Heart right ventricle (tissue), 16 donors: ENCODE results near the gene MAGT1. TPM values are rescaled to one million over a fixed set of nuclear protein-coding genes. Genes with fewer than 3 reads are reported as not detected.
A peak's percentile ranks its signal among the peaks of the same experiment; 100 is the strongest.

ENCODE experiments used
- ATAC-seq, 8 donors: fragments of 200-7000 bp; cut with Tn5 transposase; one replicate each; pipeline ENCODE4 v1.9.1; 2020; ENCODE audit warnings: mild to moderate bottlenecking in 8 of 8, moderate library complexity in 8 of 8, moderate number of reproducible peaks in 1 of 8
- DNase-seq, 2 donors: peaks; one replicate each; pipeline ENCODE4 v3.0.0-alpha.2; 2020
- H3K27ac ChIP-seq, 10 donors: fragments of 200-600 bp; sonication (generic) in 2 of 10; one replicate each; pipeline versions ENCODE4 v1.5.0 to v1.8.0; 2020 to 2022; ENCODE audit warnings: mild to moderate bottlenecking in 3 of 10
- H3K27me3 ChIP-seq, 7 donors: fragments of 200-600 bp; one replicate each; pipeline ENCODE4 v1.8.0; 2021 to 2022; ENCODE audit warnings: mild to moderate bottlenecking in 2 of 7
- H3K36me3 ChIP-seq, 9 donors: fragments of 200-600 bp; sonication (generic) in 1 of 9; one replicate each; pipeline versions ENCODE4 v1.5.0 to v1.8.0; 2020 to 2022; ENCODE audit warnings: mild to moderate bottlenecking in 2 of 9
- H3K4me1 ChIP-seq, 9 donors: fragments of 200-600 bp; sonication (generic) in 1 of 9; one replicate each; pipeline versions ENCODE4 v1.5.0 to v1.8.0; 2020 to 2022; ENCODE audit warnings: mild to moderate bottlenecking in 4 of 9
- H3K4me3 ChIP-seq, 10 donors: fragments of 200-600 bp; sonication (generic) in 2 of 10; one replicate each; pipeline versions ENCODE4 v1.5.0 to v1.8.0; 2020 to 2022; ENCODE audit warnings: mild to moderate bottlenecking in 7 of 10, moderate library complexity in 2 of 10
- H3K9me3 ChIP-seq, 11 donors: fragments of 200-600 bp in 10 of 11; sonication (generic) in 2 of 11; one replicate each; pipeline versions ENCODE4 v1.5.0 to v1.8.0; 2013 to 2022; ENCODE audit warnings: mild to moderate bottlenecking in 2 of 11, control low read depth in 1 of 11, moderate library complexity in 1 of 11
- WGBS, 2 donors: extraction: QIAGEN DNeasy Blood & Tissue Kit; methylation state at CpG; one replicate each; pipeline ENCODE4 v1.1.7; 2013; ENCODE audit warnings: inconsistent platforms in 1 of 2; 5-methylcytosine and 5-hydroxymethylcytosine counted together
- intact Hi-C, 10 donors: fragments of 100-400 bp; cut with DNase I; formaldehyde crosslinking; loops; one replicate each; pipeline versions ENCODE4 v1.11.1 to v1.14.2; 2022
- polyA plus RNA-seq, 2 donors: library from polyadenylated mRNA; stranded (reverse); fragments of 200-250 nt; gene quantifications; one replicate each; pipeline ENCODE4 v1.2.3, GENCODE V29; 2013
- total RNA-seq, 10 donors: library from RNA; stranded (reverse); fragmentation: NEBNext Ultra II Directional in 3 of 10; extraction: Animal tissue kit (Norgen Biotek cat#: 25700) in 3 of 10; gene quantifications; one replicate each; pipeline versions ENCODE4 v1.2.1 to v1.2.4, GENCODE V29; 2021 to 2023
- TF ChIP-seq, protein P1 (sequence below), 9 donors: fragments of 200-600 bp; sonication (generic) in 2 of 9; IDR thresholded peaks; one replicate each; pipeline versions ENCODE4 v1.5.0 to v1.8.0; 2021 to 2022; ENCODE audit warnings: antibody characterized with exemption in 9 of 9, mild to moderate bottlenecking in 5 of 9, moderate library complexity in 1 of 9
- donor health status: Arrhythmogenic right ventricular cardiomyopathy.
- donor health status: ischemic (EF 13 %, LVEDD 7.1; RV severe dilation, severe dysfunction).
- donor health status: healthy with polysubstance abuse.
- donor health status: DM: no; HTN: yes; CAD: no.
- donor health status: DM: no; HTN: no; CAD: no.
- donor health status: ischemic (EF 25% LVEDD 6.9; RV normal size, moderate dysfunction).
- donor health status: ischemic (EF 25% LVEDD 5.7; RV mildly dilated, moderate dysfunction).
- donor health status: healthy.
- donor health status: DM: yes; HTN: yes; CAD: no.
- donor health status: Ischemic cardiomyopathy.
- donor health status: ischemic (EF 35%, LVEDD 5.7; RV mildly dilated, moderate dysfunction).
- donor health status: nonischemic (EF 11% LVEDD 7.7; RV severe dilation, severe dysfunction).
- donor health status: DM: yes; HTN: yes; CAD: no.
- donor health status: PGD.
- donor health status: ischemic (EF 29% LVEDD 5.4; RV normal size, mild dysfunction).
- donor health status: nonischemic (EF 23%, LVEDD 6.1; RV moderate dilation, normal function).

MAGT1 gene
- total and polyA plus RNA-seq, 12 donors = 15.7 to 72.7 (median 51.0) TPM

DNA sequence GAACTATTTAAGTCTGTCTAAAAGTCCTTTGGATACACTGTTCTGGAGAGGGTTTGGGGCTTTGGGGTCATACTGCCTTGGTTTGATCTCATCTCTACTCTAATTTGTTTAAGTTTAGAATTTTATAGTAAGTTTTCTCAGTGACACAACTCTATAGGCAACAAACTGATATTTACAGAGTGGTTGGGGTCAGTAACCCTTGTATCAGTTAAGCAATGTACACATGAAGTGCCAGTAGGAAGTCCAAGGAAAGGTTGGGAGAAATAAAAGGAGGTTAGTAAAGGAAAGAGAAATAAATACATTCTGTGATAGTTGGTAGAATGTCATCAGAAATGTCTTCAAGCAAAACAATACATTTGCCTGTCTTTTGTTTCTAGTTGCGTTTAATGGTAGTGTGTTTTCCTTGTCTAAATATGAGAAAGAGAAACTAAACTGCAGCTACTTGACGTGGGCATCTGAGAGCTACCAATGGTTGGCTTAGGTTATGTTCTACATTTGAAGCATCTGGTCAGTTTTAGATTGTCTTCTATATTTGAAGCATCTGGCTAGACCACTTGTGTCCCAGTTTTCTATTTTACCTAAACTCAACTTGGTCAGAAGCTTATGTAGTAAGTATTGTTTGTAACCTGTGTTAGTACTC lies 22.2 kb upstream of the MAGT1 start:
- 63 to 68% methylated on average over 2 of the region's 2 CpGs for WGBS, 2 donors
- peak overlapping the region in 1 of 10 donors; percentile 5 for H3K27ac ChIP-seq
- peaks cover 0 to 3% (median 0%) of the 10 kb centered on the region in 11 donors for H3K9me3 ChIP-seq
- intact Hi-C loops = loop anchor here in 3 of 10 donors (5.0 to 10.0 kb wide), 3 partner anchors 105 to 187 kb away; partner anchors contain the start of gene PGK1 (in 1 of the 3)
- TF ChIP-seq, protein P1, sequence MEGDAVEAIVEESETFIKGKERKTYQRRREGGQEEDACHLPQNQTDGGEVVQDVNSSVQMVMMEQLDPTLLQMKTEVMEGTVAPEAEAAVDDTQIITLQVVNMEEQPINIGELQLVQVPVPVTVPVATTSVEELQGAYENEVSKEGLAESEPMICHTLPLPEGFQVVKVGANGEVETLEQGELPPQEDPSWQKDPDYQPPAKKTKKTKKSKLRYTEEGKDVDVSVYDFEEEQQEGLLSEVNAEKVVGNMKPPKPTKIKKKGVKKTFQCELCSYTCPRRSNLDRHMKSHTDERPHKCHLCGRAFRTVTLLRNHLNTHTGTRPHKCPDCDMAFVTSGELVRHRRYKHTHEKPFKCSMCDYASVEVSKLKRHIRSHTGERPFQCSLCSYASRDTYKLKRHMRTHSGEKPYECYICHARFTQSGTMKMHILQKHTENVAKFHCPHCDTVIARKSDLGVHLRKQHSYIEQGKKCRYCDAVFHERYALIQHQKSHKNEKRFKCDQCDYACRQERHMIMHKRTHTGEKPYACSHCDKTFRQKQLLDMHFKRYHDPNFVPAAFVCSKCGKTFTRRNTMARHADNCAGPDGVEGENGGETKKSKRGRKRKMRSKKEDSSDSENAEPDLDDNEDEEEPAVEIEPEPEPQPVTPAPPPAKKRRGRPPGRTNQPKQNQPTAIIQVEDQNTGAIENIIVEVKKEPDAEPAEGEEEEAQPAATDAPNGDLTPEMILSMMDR (IDR thresholded peaks at IDR 0.05) = no peak
- H3K4me3 ChIP-seq = no peak overlapping the region
- DNase-seq = no peak
- H3K27me3 ChIP-seq = peaks cover 0 to 4% (median 0%) of the 10 kb centered on the region in 7 donors
- no peak for ATAC-seq
- peaks cover 0 to 26% (median 6%) of the 10 kb centered on the region in 9 donors for H3K4me1 ChIP-seq
- H3K36me3 ChIP-seq = no peaks in the 10 kb centered on the region

- WGBS, 2 donors = 1 to 2% methylated on average over 30 to 35 of the region's 36 CpGs
- Histone ChIP-seq H3K27me3 (no peaks in the 10 kb centered on the region), H3K27ac (peak within 1 kb of the TSS in 9 of 10 donors; percentile 73 to 90 (median 85)), H3K36me3 (peaks cover 0 to 19% (median 0%) of the 10 kb centered on the region in 9 donors), H3K9me3 (no peaks in the 10 kb centered on the region), H3K4me1 (peaks cover 0 to 22% (median 8%) of the 10 kb centered on the region in 9 donors), H3K4me3 (peak within 1 kb of the TSS; percentile 30 to 73 (median 66))
- peak; percentile 94 to 99 (median 98) for ATAC-seq
- DNase-seq = peak; percentile 86 to 89
- intact Hi-C loops = loop anchor here in 4 of 10 donors (5.0 to 10.0 kb wide), 5 partner anchors 112 to 195 kb away; partner anchors contain the start of gene PGK1 (in 2 of the 4)
- TF ChIP-seq, protein P1 (IDR thresholded peaks at IDR 0.05) = peak in 8 of 9 donors; percentile 20 to 65 (median 53)
Measured at GRCh38 chrX:77910108-77910840, 15.0 kb upstream of the MAGT1 start, which contains the start of gene ATP7A. Gene ATP7A (plus strand): TSS chrX:77910693. CDS start chrX:77971642, 60,949 bp downstream.

DNA sequence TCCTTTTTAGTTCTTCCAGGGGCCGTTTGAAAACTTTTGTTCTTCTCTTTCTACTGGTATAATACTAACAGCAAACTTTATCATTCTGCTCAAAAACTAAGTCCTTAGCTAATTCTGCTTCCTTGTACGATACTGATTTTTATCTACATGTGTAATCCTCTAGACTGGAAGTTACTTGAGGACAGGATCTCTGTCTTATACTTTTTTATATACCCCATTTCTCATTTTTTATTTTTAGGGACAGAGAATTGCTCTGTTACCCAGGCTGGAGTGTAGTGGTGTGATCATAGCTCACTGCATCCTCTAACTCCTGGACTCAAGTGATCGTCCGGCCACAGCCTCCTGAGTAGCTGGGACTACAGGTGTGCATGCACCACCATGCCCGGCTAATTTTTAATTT lies 6.3 kb upstream of the MAGT1 start:
- intact Hi-C loops = loop anchor here in 2 of 10 donors (10.0 kb wide), 1 partner anchor 203 kb away; the partner anchor contains the start of gene PGK1 (in 2 of the 2)
- Histone ChIP-seq H3K4me1 (peaks cover 0 to 22% (median 8%) of the 10 kb centered on the region in 9 donors), H3K36me3 (peaks cover 0 to 51% (median 0%) of the 10 kb centered on the region in 9 donors), H3K4me3 (peak overlapping the region in 9 of 10 donors; percentile 48 to 80 (median 66)), H3K27me3 (no peaks in the 10 kb centered on the region), H3K27ac (no peak overlapping the region), H3K9me3 (peaks cover 0 to 3% (median 0%) of the 10 kb centered on the region in 11 donors)
- TF ChIP-seq, protein P1 (IDR thresholded peaks at IDR 0.05) = no peak
- ATAC-seq (no peak), DNase-seq (no peak)
- WGBS, 2 donors = 46 to 64% methylated on average over 5 of the region's 5 CpGs

GRCh38 chrX:77900688-77901087 lies 5.5 kb upstream of the MAGT1 start:
- Histone ChIP-seq H3K27ac (peak overlapping the region in 9 of 10 donors; percentile 74 to 94 (median 91)), H3K36me3 (peaks cover 0 to 46% (median 0%) of the 10 kb centered on the region in 9 donors)
- no peak for ATAC-seq

More at GRCh38 chrX:77900688-77901087, 5.5 kb upstream of the MAGT1 start:
- intact Hi-C loops = loop anchor here in 2 of 10 donors (10.0 kb wide), 1 partner anchor 204 kb away; the partner anchor contains the start of gene PGK1 (in 2 of the 2)
- 27 to 74% methylated on average over 1 of the region's 1 CpG for WGBS, 2 donors
- TF ChIP-seq, protein P1 (IDR thresholded peaks at IDR 0.05) = no peak
- Histone ChIP-seq H3K4me1 (peaks cover 0 to 22% (median 8%) of the 10 kb centered on the region in 9 donors), H3K9me3 (peaks cover 0 to 3% (median 0%) of the 10 kb centered on the region in 11 donors), H3K27me3 (no peaks in the 10 kb centered on the region), H3K4me3 (peak overlapping the region; percentile 18 to 80 (median 66))
- DNase-seq = no peak
